SK-N-SH (cell line): ENCODE measurements around the gene TCF3. TPM values are rescaled to one million over a fixed set of nuclear protein-coding genes. Genes with fewer than 3 reads are reported as not detected.

ENCODE experiments used
- CTCF ChIA-PET: fragments of 300-600, 350-600 bp; formaldehyde crosslinking; extraction: SDS; loops from one replicate; lab custom pipeline; 2021; lab: Yijun Ruan, JAX
- POLR2A ChIA-PET: fragments of 350-600 bp; sonication (Branson Sonifier 250); formaldehyde crosslinking; extraction: SDS; loops from one replicate; lab custom pipeline; 2020; ENCODE audit warnings: antibody characterized with exemption, inconsistent platforms; lab: Yijun Ruan, JAX
- DNase-seq: peaks from one replicate; pipeline ENCODE4 v3.0.0; 2012
- H2AFZ ChIP-seq: fragments of 200-600 bp; sonication (generic); 2 replicates; pipeline ENCODE4 v1.8.1; 2016; ENCODE audit warnings: antibody characterized with exemption, mild to moderate bottlenecking, low read depth
- H3F3A ChIP-seq: fragments of 200-600 bp; sonication (generic); replicated peaks from 2 replicates; pipeline ENCODE3; 2016; ENCODE audit warnings: antibody characterized with exemption, mild to moderate bottlenecking; ENCODE audit not compliant: insufficient read depth
- H3K27ac ChIP-seq, 2 experiments: fragments of 200-500 bp in 1 of 2; fragments of 200-600 bp in 1 of 2; sonication (Bioruptor generic) in 1 of 2; sonication (generic), shearing (Covaris generic) in 1 of 2; 2 replicates each; pipeline versions ENCODE4 v1.5.1 to v1.6.1; 2014 to 2016; ENCODE audit warnings: low read depth in 2 of 2, inconsistent platforms in 1 of 2, low read length in 1 of 2, mild to moderate bottlenecking in 1 of 2, mixed read lengths in 1 of 2
- H3K27me3 ChIP-seq: fragments of 200-600 bp; sonication (generic), shearing (Covaris generic); 2 replicates; pipeline ENCODE4 v1.6.1; 2016; ENCODE audit warnings: mixed run types; ENCODE audit not compliant: insufficient read depth
- H3K36me3 ChIP-seq, 2 experiments: fragments of 200-500 bp in 1 of 2; fragments of 200-600 bp in 1 of 2; sonication (Bioruptor generic) in 1 of 2; sonication (generic) in 1 of 2; replicated peaks in 1 of 2; 2 replicates each; pipeline versions ENCODE3 to v1.5.1; 2014 to 2016; ENCODE audit warnings: low read length in 1 of 2, mild to moderate bottlenecking in 1 of 2; ENCODE audit not compliant: insufficient read depth in 2 of 2, control insufficient read depth in 1 of 2
- H3K4me1 ChIP-seq, 2 experiments: fragments of 200-500 bp in 1 of 2; fragments of 200-600 bp in 1 of 2; sonication (Bioruptor generic) in 1 of 2; sonication (generic), shearing (Covaris generic) in 1 of 2; 2 replicates each; pipeline versions ENCODE4 v1.5.1 to v1.6.1; 2014 to 2016; ENCODE audit warnings: low read depth in 1 of 2, low read length in 1 of 2, mixed run types in 1 of 2; ENCODE audit not compliant: insufficient read depth in 2 of 2, control insufficient read depth in 1 of 2
- H3K4me2 ChIP-seq: fragments of 200-600 bp; sonication (generic), shearing (Covaris generic); 2 replicates; pipeline ENCODE4 v1.6.1; 2017; ENCODE audit warnings: mixed run types
- H3K4me3 ChIP-seq, 2 experiments: fragments of 200-500 bp in 1 of 2; fragments of 200-600 bp in 1 of 2; sonication (Bioruptor generic) in 1 of 2; sonication (generic), shearing (Covaris generic) in 1 of 2; 2 replicates each; pipeline versions ENCODE4 v1.5.1 to v1.8.1; 2014 to 2016; ENCODE audit warnings: low read depth in 2 of 2, inconsistent platforms in 1 of 2, low read length in 1 of 2, mild to moderate bottlenecking in 1 of 2, mixed read lengths in 1 of 2, moderate library complexity in 1 of 2
- H3K79me2 ChIP-seq: fragments of 200-600 bp; sonication (generic); 2 replicates; pipeline ENCODE4 v1.8.1; 2017; ENCODE audit warnings: mild to moderate bottlenecking; ENCODE audit not compliant: insufficient read depth
- H3K9ac ChIP-seq: fragments of 200-600 bp; sonication (generic); 2 replicates; pipeline ENCODE4 v1.6.1; 2017; ENCODE audit warnings: mixed run types
- H3K9me2 ChIP-seq: fragments of 200-600 bp; sonication (generic); 2 replicates; pipeline ENCODE4 v1.6.1; 2017; ENCODE audit warnings: mixed run types
- H3K9me3 ChIP-seq: fragments of 200-600 bp; sonication (generic); 2 replicates; pipeline ENCODE4 v1.6.1; 2017; ENCODE audit warnings: mixed run types, mild to moderate bottlenecking, moderate library complexity
- H4K20me1 ChIP-seq: fragments of 200-600 bp; sonication (generic); 2 replicates; pipeline ENCODE4 v1.6.1; 2017; ENCODE audit warnings: mild to moderate bottlenecking, mixed run types; ENCODE audit not compliant: insufficient read depth
- CHD2 ChIP-seq: fragments of 150-350 bp; IDR thresholded peaks from 2 replicates; pipeline ENCODE4 v1.6.1; 2018; ENCODE audit warnings: low read length; ENCODE audit not compliant: partially characterized antibody
- CTCF ChIP-seq: fragments of 200-600 bp; sonication (generic); IDR thresholded peaks from 2 replicates; pipeline ENCODE4 v1.6.1; 2017; ENCODE audit warnings: antibody characterized with exemption, mild to moderate bottlenecking, moderate library complexity
- ELF1 ChIP-seq: IDR thresholded peaks from 2 replicates; pipeline ENCODE4 v1.4.0; 2012
- EP300 ChIP-seq, 2 experiments: IDR thresholded peaks; 2 replicates each; pipeline versions ENCODE4 v1.4.0 to v1.6.1; 2012; ENCODE audit warnings: borderline replicate concordance in 1 of 2, low read depth in 1 of 2, low read length in 1 of 2
- EZH2phosphoT487 ChIP-seq: fragments of 200-600 bp; sonication (generic); IDR thresholded peaks from 2 replicates; pipeline ENCODE4 v1.6.1; 2017; ENCODE audit warnings: low read depth, mixed run types, mild to moderate bottlenecking, antibody characterized with exemption, moderate library complexity, borderline replicate concordance
- FOSL2 ChIP-seq: IDR thresholded peaks from 2 replicates; pipeline ENCODE4 v1.4.0; 2012; ENCODE audit warnings: low read depth, mild to moderate bottlenecking, moderate library complexity, borderline replicate concordance
- FOXJ3 ChIP-seq: sonication (generic); formaldehyde crosslinking; IDR thresholded peaks from 2 replicates; pipeline ENCODE4 v1.5.1; 2020; ENCODE audit warnings: mild to moderate bottlenecking, missing genetic modification reagents
- GATA2 ChIP-seq: sonication (generic); formaldehyde crosslinking; IDR thresholded peaks from 2 replicates; pipeline ENCODE4 v1.5.0; 2020; ENCODE audit warnings: mild to moderate bottlenecking, missing genetic modification reagents
- IRF3 ChIP-seq: fragments of 150-350 bp; IDR thresholded peaks from 2 replicates; pipeline ENCODE4 v1.6.1; 2016; ENCODE audit warnings: mild to moderate bottlenecking, low read depth, low read length
- NFIC ChIP-seq: IDR thresholded peaks from 2 replicates; pipeline ENCODE4 v1.4.0; 2012; ENCODE audit warnings: borderline replicate concordance
- NRF1 ChIP-seq: IDR thresholded peaks from 2 replicates; pipeline ENCODE4 v1.6.1; 2012; ENCODE audit warnings: low read depth, mild to moderate bottlenecking, low read length
- RCOR1 ChIP-seq: fragments of 150-350 bp; IDR thresholded peaks from 2 replicates; pipeline ENCODE4 v1.6.1; 2017; ENCODE audit warnings: antibody characterized with exemption, low read length
- RXRA ChIP-seq: IDR thresholded peaks from 2 replicates; pipeline ENCODE4 v1.4.0; 2012; ENCODE audit warnings: low read depth, mild to moderate bottlenecking, borderline replicate concordance
- SIN3A ChIP-seq: IDR thresholded peaks from 2 replicates; pipeline ENCODE4 v1.6.1; 2012; ENCODE audit warnings: low read depth, mild to moderate bottlenecking, low read length, moderate library complexity, borderline replicate concordance
- SMC3 ChIP-seq: IDR thresholded peaks from 2 replicates; pipeline ENCODE4 v1.6.1; 2012; ENCODE audit warnings: low read depth, low read length, improper control_type of control experiment
- TAF1 ChIP-seq: IDR thresholded peaks from 2 replicates; pipeline ENCODE4 v1.6.1; 2012; ENCODE audit warnings: low read depth, mild to moderate bottlenecking, low read length, moderate library complexity, borderline replicate concordance
- TEAD4 ChIP-seq: IDR thresholded peaks from 2 replicates; pipeline ENCODE4 v1.4.0; 2012; ENCODE audit warnings: mild to moderate bottlenecking, borderline replicate concordance; ENCODE audit not compliant: insufficient read depth
- USF2 ChIP-seq: fragments of 150-350 bp; IDR thresholded peaks from 2 replicates; pipeline ENCODE4 v1.6.1; 2017; ENCODE audit warnings: antibody characterized with exemption, low read length, low read depth, borderline replicate concordance
- YY1 ChIP-seq: IDR thresholded peaks from 2 replicates; pipeline ENCODE4 v1.4.0; 2012; ENCODE audit warnings: low read depth, mild to moderate bottlenecking
- WGBS: methylation state at CpG from one replicate; pipeline ENCODE4 v1.1.6; 2017; ENCODE audit warnings: low lambda C conversion rate; 5-methylcytosine and 5-hydroxymethylcytosine counted together
- polyA plus RNA-seq, 3 experiments: library from polyadenylated mRNA; depleted of rRNA; stranded (reverse); fragments of >200 nt; gene quantifications; 2 replicates each; pipeline ENCODE4 v1.2.3, GENCODE V29; 2012

The TCF3 gene
- polyA plus RNA-seq, 1 of the 3 experiments (the other 2 are of a cell fraction) = 104 TPM

- TF ChIP-seq GATA2 (CRISPR knock-in tag) = no peak
- TF ChIP-seq, all 33 proteins: peak for 0
Measured at GRCh38 chr19:1646659-1647453, 5.6 kb downstream of the TCF3 start (continued).

GRCh38 chr19:1646149-1646548 is 6.3 kb downstream of the TCF3 start:
- Histone ChIP-seq H3K9me3 (no peaks in the 10 kb centered on the region), H4K20me1 (peaks cover 59% of the 10 kb centered on the region), H3K4me3 (no peak overlapping the region), H3F3A (peaks cover 7% of the 10 kb centered on the region), H3K9me2 (no peaks in the 10 kb centered on the region), H3K9ac (no peak overlapping the region), H3K27me3 (no peaks in the 10 kb centered on the region), H3K4me1 (peaks cover 0 to 9% of the 10 kb centered on the region in 2 experiments; a peak in 2 of 4 replicates), H2AFZ (no peak overlapping the region), H3K36me3 (peaks cover 14 to 50% of the 10 kb centered on the region in 2 experiments), H3K79me2 (peaks cover 60% of the 10 kb centered on the region), H3K27ac (no peak overlapping the region), H3K4me2 (no peak overlapping the region)
- no peak for DNase-seq
- whole genome bisulfite sequencing = 96% methylated on average over 16 of the region's 24 CpGs
- TF ChIP-seq NFIC (no peak), FOXJ3 (CRISPR knock-in tag) (no peak), TEAD4 (no peak), YY1 (no peak), EP300 (IDR thresholded peaks at IDR 0.05; ENCODE audit: borderline replicate concordance in 1 of 2, low read depth in 1 of 2, low read length in 1 of 2) (no peak), SIN3A (no peak), SMC3 (no peak), TAF1 (no peak), RXRA (no peak), CTCF (no peak), ELF1 (no peak), USF2 (no peak), GATA2 (CRISPR knock-in tag) (no peak), CHD2 (no peak), IRF3 (no peak), EZH2phosphoT487 (no peak), RCOR1 (no peak), FOSL2 (no peak), NRF1 (no peak)
- POLR2A ChIA-PET = no interaction called here
- CTCF ChIA-PET = interaction anchor here (0.8 kb wide), 1 partner anchor 191 kb away, joined by 4 read pairs; no protein-coding TSS in a partner anchor
